Sciatic nerve (tissue), 2 donors: ENCODE data around the gene CENPX. TPM values are rescaled to one million over a fixed set of nuclear protein-coding genes. Genes with fewer than 3 reads are reported as not detected.
"Not testable (repeated sequence)": the region's sequence is repeated elsewhere in the genome, so short reads cannot be mapped to it uniquely, and the experiment has no call there.

Experiments used
- ATAC-seq: fragments of 200-7000 bp; cut with Tn5 transposase; one replicate; pipeline ENCODE4 v1.9.1; 2020; ENCODE audit warnings: mild to moderate bottlenecking, moderate library complexity
- DNase-seq: peaks from one replicate; pipeline ENCODE4 v3.0.0-alpha.2; 2020; ENCODE audit warnings: low spot score
- intact Hi-C: fragments of 100-400 bp; cut with DNase I; formaldehyde crosslinking; loops from one replicate; pipeline ENCODE4 v1.14.2; 2022
- total RNA-seq: library from RNA; stranded (reverse); fragmentation: NEBNext Ultra II Directional; extraction: Animal tissue kit (Norgen Biotek cat#: 25700); gene quantifications from one replicate; pipeline ENCODE4 v1.2.1, GENCODE V29; 2021
- donor health status: DM: no; HTN: no; CAD: no.
- donor health status: DM: no; HTN: no; CAD: no.

Gene CENPX
- total RNA-seq, 1 donor from 2014 or later = 33.6 TPM

DNA sequence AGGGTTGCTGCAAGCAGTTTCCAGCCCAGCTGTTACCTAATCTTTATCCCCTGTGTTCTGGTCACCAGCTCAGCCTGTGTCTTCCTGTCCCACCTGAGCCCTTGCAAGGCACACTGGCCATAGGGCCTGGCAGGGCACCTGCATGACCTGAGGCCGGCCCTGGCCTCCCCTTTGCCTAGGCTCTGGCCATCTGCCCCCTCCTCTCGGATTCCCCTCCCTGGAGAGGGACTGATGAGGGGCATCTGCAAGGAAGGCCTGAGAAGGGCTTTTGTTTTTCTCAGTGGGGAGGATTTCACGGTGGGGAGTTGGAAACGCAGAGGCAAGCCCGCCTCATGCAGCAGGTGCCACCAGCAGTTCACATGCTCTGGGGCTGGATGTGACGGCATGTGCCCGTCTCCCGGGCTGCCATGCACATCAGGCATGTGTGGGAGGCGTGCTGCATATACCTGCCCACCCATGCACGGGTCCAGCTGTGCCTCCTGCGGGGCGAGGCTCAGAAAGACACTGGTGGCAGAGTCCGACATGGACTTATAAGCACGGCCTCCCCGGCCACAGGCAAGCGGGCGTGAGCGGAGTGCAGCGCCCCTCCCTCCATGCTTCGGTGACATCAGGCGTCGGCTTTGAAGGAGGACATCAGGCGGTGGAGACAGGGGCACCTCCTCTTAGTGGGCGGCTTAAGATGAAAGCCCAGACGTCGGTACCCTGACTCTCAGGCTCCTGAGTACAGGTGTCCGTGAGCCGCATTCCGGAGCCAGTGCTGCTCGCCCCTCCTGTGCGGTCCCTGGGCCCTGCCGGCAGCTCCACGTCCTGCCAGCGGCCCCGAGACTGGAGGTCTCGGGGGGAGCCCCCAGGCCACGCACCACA lies 28.7 kb downstream of the CENPX start:
- DNase-seq (no peak), ATAC-seq (no peak)
- intact Hi-C loops = no loop called here

DNA sequence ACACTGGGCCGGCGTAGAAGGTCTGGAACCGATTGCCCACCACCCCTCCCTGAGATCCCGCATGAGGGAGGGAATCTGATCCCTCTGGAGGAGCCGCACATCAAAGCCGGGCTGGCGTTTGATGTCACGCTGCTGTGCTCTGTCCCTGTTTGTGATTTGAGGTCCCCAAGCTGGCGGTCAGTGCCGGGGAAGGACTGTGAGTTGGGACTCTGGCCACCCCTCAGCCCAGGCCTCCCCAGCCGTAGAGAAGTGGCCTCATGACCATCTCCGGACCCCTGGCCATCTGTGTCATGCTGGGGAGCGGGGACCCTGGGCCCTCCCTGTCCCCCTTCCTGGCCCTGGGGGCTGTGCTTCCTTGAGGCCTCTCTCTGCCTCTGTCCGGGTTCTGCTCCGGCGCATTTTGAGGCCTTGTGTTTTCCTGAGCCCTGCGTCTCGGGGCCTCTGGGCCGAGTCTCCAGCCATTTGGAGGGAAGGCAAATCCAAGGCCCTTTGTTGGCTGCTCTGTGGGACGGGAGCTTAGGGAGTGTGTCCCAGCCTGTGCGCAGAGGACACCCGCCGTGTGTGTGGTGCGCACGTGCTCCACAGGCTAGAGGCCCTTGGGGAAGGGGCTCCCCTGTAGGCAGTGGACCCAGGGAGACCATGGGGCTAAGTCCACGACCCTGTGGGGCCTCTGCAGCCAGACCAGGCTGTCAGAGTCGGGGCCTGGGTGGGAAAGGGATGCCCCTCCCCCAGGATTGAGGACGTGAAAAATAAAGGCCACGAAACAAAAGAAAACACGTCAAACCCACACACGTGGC lies 30.2 kb downstream of the CENPX start:
- DNase-seq (no peak), ATAC-seq (no peak)
- intact Hi-C loops = no loop called here

DNA sequence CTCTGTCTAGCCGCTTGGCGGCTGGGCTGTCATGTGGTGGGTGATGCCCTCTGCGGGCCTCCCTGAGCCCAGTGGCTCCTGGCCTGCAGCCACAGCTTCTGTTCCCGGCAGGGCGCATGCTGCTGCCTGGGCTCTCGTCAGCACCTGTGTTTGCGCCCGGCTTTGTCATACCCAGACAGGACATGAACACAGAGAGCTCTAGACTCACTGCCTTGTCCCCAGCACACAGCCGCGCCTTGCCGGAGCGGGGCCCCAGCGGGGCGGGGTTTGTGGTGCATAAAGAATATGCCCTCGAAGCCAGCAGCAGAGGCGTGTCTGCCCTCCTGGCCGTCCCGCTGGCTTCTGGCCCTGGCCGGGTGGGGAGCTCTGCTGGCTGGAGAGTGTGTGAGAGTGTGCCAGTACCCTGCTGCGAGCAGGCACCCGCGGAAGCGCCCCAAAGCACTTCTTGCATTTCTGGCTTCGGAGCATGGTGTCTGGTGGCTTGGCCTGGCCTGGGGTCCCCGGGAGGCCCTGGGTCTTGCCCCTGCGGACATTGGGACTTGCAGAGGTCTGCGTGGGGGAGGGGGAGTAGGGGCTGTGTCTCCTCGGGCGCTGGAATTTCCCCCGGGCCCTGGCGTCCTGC lies 30.9 kb downstream of the CENPX start:
- DNase-seq (peak; percentile 78), ATAC-seq (peak; percentile 59)
- intact Hi-C loops = no loop called here

DNA sequence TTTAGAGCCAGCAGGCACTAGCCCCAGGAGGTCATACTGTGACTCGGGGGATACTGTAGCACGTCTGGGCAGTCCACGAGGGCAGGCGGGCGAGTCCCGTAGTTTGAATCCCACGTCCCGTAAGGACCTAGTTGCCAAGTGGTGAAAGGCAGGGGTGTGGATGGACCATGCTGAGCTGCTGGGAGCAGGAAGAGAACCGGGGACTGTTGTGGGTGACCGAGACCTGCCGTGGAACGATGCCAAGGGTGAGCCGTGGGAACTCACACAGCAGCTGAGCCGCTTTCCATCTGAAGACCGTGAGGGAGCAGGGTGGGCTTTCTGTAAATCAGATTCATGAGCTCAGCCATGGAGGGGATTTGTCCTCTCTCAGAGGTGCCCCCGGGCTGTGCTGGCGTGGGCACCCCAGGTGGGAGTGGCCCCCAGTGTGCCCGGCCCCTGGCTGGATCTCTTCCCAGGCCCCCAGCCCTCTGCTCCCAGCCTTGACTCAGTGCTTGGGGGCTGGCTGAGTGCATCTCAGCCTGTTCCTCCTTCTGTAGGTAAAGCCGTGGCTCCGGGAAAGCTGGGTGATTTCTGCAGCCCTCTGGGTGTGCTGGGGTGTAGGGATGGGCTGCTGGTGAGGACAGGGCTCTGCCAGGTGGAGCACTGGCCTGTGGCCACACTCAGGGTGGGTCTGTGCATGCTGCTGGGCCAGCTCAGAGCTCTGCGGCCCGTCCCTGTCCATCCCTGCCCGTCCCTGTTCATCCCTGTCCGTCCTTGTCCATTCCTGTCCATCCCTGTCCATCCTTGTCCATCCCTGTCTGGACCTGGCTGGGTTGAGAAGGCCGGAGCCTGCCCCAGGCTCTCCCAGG lies 31.6 kb downstream of the CENPX start:
- ATAC-seq (no peak), DNase-seq (no peak)
- intact Hi-C loops = no loop called here

DNA sequence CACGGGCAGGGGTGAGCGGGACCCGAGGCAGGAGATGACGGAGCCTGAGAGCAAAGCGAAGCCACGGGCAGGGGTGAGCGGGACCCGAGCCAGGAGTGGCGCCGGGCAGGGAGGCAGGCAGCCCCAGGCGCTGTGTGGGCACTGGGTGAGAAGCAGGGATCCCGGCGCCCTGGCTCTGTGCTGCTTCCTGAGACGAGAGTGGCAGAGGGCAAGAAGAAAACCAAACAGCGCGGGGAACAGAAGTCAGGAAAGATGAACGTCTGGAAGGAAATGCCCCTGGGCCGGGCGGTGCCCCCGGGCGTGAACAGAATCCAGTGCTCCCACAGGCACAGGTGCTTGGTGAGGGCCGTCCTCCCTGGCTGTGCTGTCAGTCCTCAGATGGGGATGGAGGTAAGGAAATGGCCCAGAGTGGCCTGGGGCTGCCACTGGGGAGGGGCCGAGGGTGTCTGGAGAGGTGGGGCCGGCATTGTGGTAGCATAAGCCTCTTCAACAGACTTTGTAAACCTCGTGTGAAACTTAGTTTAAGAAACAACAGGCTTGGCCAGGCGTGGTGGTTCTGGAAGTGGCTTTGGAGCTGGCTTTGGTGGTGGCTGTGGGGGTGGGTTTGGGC lies 35.4 kb downstream of the CENPX start:
- intact Hi-C loops = no loop called here
- DNase-seq (no peak), ATAC-seq (no peak)

DNA sequence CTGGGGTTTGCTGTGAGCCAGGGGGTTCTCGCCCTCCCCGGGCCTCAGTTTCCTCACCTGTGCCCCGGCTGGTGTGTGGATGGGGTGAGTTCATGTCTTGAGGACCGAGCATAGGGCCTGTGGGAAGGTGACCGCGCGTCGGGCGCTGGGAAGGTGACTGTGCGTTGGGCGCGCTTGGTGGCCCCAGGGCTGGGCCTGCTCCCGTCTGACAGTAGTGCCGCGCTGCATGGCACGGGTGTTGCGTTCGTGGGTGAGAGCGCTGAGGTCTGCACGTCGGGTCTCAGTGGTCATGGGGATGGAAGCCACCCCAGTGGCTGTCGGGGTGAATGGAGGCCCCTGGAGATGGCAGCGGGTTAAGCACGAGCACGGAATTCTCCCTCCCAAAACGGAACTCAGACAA lies 36.1 kb downstream of the CENPX start:
- no peak for ATAC-seq
- intact Hi-C loops = no loop called here
- no peak for DNase-seq

DNA sequence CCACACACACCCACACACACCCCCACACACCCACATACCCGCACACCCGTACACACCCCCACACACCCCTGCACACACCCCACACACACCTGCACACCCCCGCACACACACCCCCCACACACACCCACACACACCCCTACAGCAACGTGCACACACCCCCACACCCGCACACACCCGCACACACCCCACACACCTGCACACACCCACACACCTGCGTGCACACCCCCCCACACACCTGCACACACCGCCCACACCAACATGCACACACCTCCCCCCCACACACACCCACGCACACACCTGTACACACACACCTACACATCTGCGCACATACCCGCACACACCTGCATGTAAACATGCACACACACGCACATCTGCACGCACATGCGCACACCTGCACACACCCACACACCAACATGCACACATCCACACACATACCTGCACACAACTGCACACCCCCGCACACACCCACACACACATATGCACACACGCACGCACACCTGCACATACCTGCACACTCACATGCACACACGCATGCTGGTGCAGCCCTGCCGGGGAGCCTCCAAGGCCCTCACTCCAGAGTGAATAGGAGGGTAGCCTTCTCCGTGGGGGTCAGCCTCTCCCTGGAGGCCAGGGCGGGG lies 37.8 kb downstream of the CENPX start:
- no peak for DNase-seq
- intact Hi-C loops = no loop called here
- peak; percentile 15 for ATAC-seq

DNA sequence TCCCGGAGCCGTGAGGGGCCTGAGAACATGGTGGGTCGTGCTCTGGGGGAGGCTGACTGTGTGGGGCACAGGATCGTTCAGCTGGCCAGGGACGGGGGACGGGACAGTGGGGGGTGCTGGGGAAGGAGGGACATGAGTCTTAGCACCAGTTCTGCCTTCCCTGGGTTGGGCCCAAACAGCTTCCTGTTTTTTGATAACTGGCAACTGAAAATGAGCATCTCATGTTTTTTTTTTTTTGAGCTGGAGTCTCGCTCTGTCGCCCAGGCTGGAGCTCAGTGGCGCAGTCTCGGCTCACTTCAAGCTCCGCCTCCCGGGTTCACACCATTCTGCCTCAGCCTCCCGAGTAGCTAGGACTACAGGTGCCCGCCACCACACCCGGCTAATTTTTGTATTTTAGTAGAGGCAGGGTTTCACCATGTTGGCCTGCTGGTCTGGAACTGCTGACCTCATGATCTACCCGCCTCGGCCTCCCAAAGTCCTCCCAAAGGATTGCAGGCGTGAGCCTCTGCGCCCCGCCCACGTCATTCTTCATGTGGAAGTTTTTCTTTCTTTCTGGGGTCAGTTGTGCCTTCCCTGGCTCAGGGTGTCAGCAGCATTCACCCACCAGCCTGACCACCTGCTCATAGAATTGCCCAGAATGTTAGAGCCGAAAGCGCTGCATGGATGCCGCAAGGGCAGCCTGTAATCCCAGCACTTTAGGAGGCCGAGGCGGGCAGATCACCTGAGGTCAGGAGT lies 38.9 kb downstream of the CENPX start:
- ATAC-seq (no peak), DNase-seq (no peak)
- intact Hi-C loops = no loop called here

DNA sequence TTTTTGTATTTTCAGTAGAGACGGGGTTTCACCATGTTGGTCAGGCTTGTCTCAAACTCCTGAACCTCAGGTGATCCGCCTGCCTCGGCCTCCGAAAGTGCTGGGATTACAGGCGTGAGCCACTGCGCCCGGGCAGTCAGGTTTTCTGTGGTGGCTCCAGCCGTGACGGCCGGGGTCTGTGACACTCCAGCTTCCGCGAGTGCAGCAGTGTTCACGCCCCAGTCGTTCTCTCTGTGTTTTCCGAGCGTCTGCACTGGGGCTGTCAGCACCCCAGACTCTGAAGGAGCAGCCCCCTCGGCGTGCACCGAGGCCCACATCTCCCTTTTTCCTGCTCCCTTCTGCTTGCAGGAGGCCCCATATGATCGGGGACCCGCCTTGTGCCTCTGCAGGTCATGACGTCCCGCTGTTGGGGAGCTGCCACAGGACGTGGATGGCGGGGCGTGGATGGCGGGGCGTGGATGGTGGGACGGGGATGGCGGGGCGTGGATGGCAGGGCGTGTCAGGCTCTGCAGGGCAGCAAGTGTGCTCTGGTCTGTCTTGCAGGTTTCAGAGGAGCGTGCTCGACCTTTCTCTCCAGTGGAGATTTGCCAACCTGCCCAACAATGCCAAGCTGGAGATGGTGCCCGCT lies 39.6 kb downstream of the CENPX start:
- ATAC-seq (no peak), DNase-seq (no peak)
- intact Hi-C loops = no loop called here

DNA sequence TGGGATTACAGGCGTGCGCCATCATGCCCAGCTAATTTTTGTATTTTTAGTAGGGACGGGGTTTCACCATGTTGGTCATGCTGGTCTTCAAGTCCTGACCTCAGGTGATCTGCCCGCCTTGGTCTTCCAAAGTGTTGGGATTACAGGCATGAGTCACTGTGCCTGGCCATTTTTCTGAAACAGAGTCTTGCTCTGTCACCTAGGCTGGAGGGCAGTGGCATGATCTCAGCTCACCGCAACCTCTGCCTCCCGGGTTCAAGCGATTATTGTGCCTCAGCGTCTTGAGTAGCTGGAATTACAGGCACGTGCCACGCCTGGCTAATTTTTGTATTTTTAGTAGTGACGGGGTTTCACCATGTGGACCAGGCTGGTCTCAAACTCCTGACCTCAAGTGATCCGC lies 41.2 kb downstream of the CENPX start:
- intact Hi-C loops, DNase-seq, ATAC-seq: not testable (repeated sequence)

DNA sequence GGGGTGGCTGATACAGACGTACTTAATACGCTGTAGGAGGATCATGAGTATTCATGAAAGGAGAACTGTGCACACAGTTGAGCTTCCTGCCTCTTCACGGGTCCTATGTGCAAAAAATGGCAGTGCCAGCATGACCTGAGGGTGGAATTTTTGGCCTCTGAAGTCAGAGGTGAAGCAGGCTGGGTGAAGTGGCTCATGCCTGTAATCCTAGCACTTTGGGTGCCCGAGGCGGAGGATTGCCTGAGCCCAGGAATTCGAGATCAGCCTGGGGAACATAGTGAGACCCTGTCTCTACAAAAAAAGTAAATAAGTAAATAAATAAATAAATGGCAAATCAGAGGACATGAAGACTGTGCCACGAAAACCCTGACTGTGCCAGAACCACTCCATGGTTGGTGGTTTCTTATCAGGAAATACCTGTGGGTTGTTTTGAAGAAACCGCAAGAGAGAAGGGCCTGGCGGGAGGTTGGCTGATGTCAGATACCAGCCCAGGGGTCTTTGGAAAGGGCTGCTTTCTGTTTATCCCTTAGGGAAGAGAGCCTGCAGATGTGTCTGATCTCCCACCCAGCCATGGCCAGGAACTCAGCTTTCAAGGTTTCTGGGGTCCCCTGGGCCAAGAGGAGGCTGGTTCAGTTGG lies 41.9 kb downstream of the CENPX start:
- no peak for DNase-seq
- intact Hi-C loops = no loop called here
- ATAC-seq = no peak

DNA sequence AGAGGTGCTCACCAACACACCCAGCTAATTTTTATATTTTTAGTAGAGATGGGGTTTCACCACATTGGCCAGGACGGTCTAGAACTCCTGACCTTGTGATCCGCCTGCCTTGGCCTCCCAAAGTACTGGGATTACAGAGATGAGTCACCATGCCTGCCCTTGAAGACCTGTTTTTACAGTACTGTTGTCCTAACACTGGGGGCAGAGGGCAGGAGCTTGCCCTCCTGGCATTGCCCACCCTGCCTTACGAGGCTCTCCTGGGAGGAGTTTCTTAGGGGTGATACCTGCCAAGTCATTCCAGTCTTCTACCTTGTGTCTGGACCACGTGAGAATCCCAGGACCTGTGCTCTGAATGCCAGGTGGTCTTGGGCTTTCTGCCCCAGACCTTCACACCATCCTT lies 42.6 kb downstream of the CENPX start:
- DNase-seq (no peak), ATAC-seq (no peak)
- intact Hi-C loops = no loop called here

DNA sequence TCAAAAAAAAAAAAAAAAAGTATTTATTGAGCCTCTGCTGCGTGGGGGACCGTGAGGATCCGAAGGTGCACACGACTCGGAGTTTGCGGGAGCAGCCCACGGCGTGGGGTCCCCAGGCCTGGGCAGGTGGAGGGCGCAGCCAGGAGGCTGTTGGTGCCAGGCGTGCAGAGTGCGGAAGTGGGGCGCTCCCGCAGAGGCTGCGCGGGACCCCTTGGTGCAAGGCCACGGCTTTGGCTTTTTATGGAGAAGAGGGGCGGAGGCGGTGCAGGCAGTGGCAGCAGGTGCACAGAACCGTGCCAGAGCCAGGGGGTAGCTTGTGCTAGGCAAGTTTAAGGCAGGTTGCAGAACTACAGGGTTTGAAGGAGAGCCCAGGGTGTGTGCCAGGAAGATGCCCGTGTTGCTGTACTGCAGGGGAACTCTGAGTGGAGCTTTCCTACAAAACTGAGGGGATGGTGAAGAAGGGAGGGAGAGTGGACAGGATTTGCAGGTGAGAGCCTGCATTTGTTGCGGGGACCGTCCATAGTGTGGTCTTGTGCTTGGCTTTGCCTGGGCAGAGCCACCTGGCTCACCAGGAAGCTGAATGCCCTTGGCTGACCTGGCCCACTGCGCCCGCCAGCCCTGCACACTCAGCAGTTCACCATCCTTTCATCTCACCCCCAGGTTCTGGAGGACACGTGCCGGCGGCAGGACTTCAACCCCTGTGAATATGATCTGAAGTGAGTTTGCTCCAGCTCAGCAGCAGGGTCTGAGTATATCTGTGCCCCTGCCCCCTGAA lies 44.0 kb downstream of the CENPX start:
- no peak for DNase-seq
- intact Hi-C loops = no loop called here
- no peak for ATAC-seq

DNA sequence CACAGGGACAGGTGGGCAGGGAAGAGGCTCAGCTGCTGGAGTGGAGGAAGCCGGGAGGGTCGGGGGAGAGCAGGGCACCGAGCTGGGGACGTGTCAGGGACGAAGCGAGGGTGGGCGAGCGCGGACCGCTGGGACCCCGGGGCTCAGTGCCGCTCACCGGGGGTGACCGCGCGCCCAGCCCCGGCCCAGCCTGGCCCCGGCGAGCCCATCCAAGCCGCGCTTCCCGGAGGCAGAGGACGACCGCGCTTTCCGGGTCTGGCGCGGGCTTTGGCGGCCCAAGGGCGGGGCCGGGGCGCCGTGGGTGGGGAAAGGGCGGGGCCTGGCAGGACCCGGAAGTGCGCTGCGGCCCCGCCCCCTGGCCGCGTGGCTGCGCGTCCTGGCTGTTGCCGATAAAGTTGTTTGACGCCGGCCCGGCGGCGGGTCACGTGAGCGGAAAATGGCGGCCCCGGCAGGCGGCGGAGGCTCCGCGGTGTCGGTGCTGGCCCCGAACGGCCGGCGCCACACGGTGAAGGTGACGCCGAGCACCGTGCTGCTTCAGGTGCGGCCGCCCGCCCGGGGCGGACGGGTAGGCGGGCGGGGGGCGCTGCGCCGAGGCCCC lies 45.4 kb downstream of the CENPX start, which contains the start of gene ASPSCR1:
Gene ASPSCR1, plus strand, starts transcription at position 419 of the 598 bp plus-strand sequence. Its CDS starts 18 bp downstream, at position 437.
- intact Hi-C loops = no loop called here
- DNase-seq (peak; percentile 95), ATAC-seq (peak; percentile 96)
